Measurements from ENCODE around the gene ODF2.
A peak's percentile ranks its signal among the peaks of the same experiment; 100 is the strongest.

The ODF2 gene

GRCh38 chr9:128415281-128415680, 40.5 kb upstream of the ODF2 start:
- no peak overlapping the region for H3K4me2 ChIP-seq
- H3K4me3 ChIP-seq (IDR thresholded peaks at IDR 0.05; ENCODE audit: insufficient read depth, low read depth, low read length) = no peak overlapping the region
- H3K4me1 ChIP-seq (ENCODE audit: low read depth, poor library complexity, severe bottlenecking) = peaks cover 9% of the 10 kb centered on the region
- no peak overlapping the region for H3K9ac ChIP-seq
- no peaks in the 10 kb centered on the region for H3K79me2 ChIP-seq (ENCODE audit: insufficient read depth, low read depth)
- H3K27ac ChIP-seq = no peak overlapping the region
- H2AFZ ChIP-seq (ENCODE audit: low read depth) = no peak overlapping the region
- TF ChIP-seq, protein P1, sequence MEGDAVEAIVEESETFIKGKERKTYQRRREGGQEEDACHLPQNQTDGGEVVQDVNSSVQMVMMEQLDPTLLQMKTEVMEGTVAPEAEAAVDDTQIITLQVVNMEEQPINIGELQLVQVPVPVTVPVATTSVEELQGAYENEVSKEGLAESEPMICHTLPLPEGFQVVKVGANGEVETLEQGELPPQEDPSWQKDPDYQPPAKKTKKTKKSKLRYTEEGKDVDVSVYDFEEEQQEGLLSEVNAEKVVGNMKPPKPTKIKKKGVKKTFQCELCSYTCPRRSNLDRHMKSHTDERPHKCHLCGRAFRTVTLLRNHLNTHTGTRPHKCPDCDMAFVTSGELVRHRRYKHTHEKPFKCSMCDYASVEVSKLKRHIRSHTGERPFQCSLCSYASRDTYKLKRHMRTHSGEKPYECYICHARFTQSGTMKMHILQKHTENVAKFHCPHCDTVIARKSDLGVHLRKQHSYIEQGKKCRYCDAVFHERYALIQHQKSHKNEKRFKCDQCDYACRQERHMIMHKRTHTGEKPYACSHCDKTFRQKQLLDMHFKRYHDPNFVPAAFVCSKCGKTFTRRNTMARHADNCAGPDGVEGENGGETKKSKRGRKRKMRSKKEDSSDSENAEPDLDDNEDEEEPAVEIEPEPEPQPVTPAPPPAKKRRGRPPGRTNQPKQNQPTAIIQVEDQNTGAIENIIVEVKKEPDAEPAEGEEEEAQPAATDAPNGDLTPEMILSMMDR (conservative IDR thresholded peaks at IDR 0.05; ENCODE audit: low read depth, low read length) = no peak
- no peaks in the 10 kb centered on the region for H4K20me1 ChIP-seq (ENCODE audit: insufficient read depth)
- H3K27me3 ChIP-seq (ENCODE audit: insufficient read depth, low read depth) = peaks cover 27% of the 10 kb centered on the region
- no peaks in the 10 kb centered on the region for H3K36me3 ChIP-seq (ENCODE audit: insufficient read depth)

- Histone ChIP-seq H3K79me2 (ENCODE audit: insufficient read depth, low read depth) (no peaks in the 10 kb centered on the region), H3K27me3 (ENCODE audit: insufficient read depth, low read depth) (peaks cover 26% of the 10 kb centered on the region), H4K20me1 (ENCODE audit: insufficient read depth) (no peaks in the 10 kb centered on the region), H3K36me3 (ENCODE audit: insufficient read depth) (no peaks in the 10 kb centered on the region), H3K9ac (no peak overlapping the region), H3K27ac (no peak overlapping the region), H2AFZ (ENCODE audit: low read depth) (no peak overlapping the region), H3K4me2 (no peak overlapping the region), H3K4me1 (ENCODE audit: low read depth, poor library complexity, severe bottlenecking) (peaks cover 10% of the 10 kb centered on the region), H3K4me3 (IDR thresholded peaks at IDR 0.05; ENCODE audit: insufficient read depth, low read depth, low read length) (no peak overlapping the region)
- TF ChIP-seq, protein P1 (conservative IDR thresholded peaks at IDR 0.05; ENCODE audit: low read depth, low read length) = no peak
Measured at GRCh38 chr9:128416014-128416413, 39.8 kb upstream of the ODF2 start.

- no peak overlapping the region for H3K4me3 ChIP-seq (IDR thresholded peaks at IDR 0.05; ENCODE audit: insufficient read depth, low read depth, low read length)
- peaks cover 15% of the 10 kb centered on the region for H3K4me1 ChIP-seq (ENCODE audit: low read depth, poor library complexity, severe bottlenecking)
- no peak overlapping the region for H3K9ac ChIP-seq
- H3K4me2 ChIP-seq = no peak overlapping the region
- TF ChIP-seq, protein P1 (conservative IDR thresholded peaks at IDR 0.05; ENCODE audit: low read depth, low read length) = no peak
- H4K20me1 ChIP-seq (ENCODE audit: insufficient read depth) = no peaks in the 10 kb centered on the region
- H3K27me3 ChIP-seq (ENCODE audit: insufficient read depth, low read depth) = peaks cover 26% of the 10 kb centered on the region
- H2AFZ ChIP-seq (ENCODE audit: low read depth) = no peak overlapping the region
- no peaks in the 10 kb centered on the region for H3K79me2 ChIP-seq (ENCODE audit: insufficient read depth, low read depth)
- H3K36me3 ChIP-seq (ENCODE audit: insufficient read depth) = no peaks in the 10 kb centered on the region
- no peak overlapping the region for H3K27ac ChIP-seq
Measured at GRCh38 chr9:128416432-128417019, 39.3 kb upstream of the ODF2 start.

GRCh38 chr9:128419061-128419925, 36.5 kb upstream of the ODF2 start:
- Histone ChIP-seq H3K27me3 (ENCODE audit: insufficient read depth, low read depth) (peaks cover 23% of the 10 kb centered on the region), H3K4me2 (peak overlapping the region; percentile 88), H3K9ac (no peak overlapping the region; the same call in 1 of the 2 replicates), H3K36me3 (ENCODE audit: insufficient read depth) (no peaks in the 10 kb centered on the region), H3K79me2 (ENCODE audit: insufficient read depth, low read depth) (no peaks in the 10 kb centered on the region), H3K27ac (no peak overlapping the region), H3K4me3 (IDR thresholded peaks at IDR 0.05; ENCODE audit: insufficient read depth, low read depth, low read length) (no peak overlapping the region), H4K20me1 (ENCODE audit: insufficient read depth) (no peaks in the 10 kb centered on the region), H2AFZ (ENCODE audit: low read depth) (peak overlapping the region; percentile 98; the same call in 1 of the 2 replicates), H3K4me1 (ENCODE audit: low read depth, poor library complexity, severe bottlenecking) (peaks cover 9% of the 10 kb centered on the region)
- TF ChIP-seq, protein P1 (conservative IDR thresholded peaks at IDR 0.05; ENCODE audit: low read depth, low read length) = no peak
